RWPE1 (cell line): ENCODE measurements around the gene SLC30A9.

Experiments
- CTCF ChIA-PET: fragments of 350-600 bp; sonication (Branson Sonifier 250); formaldehyde crosslinking; extraction: SDS; loops from one replicate; lab custom pipeline; 2021; lab: Yijun Ruan, JAX
- POLR2A ChIA-PET: fragments of 400-600 bp; formaldehyde crosslinking; extraction: SDS; loops from one replicate; lab custom pipeline; 2020; ENCODE audit warnings: antibody characterized with exemption; ENCODE audit not compliant: low non-redundant PET; lab: Yijun Ruan, JAX
- DNase-seq: peaks from one replicate; pipeline ENCODE4 v3.0.0; 2012; ENCODE audit warnings: low spot score
- H3K27ac ChIP-seq: fragments of 450-650 bp; 2 replicates; pipeline ENCODE4 v1.5.1; 2017
- TF ChIP-seq, protein P1 (sequence below): fragments of 450-650 bp; conservative IDR thresholded peaks from 2 replicates; pipeline ENCODE4 v1.5.1; 2017; ENCODE audit warnings: low read depth, mild to moderate bottlenecking

The SLC30A9 gene

DNA sequence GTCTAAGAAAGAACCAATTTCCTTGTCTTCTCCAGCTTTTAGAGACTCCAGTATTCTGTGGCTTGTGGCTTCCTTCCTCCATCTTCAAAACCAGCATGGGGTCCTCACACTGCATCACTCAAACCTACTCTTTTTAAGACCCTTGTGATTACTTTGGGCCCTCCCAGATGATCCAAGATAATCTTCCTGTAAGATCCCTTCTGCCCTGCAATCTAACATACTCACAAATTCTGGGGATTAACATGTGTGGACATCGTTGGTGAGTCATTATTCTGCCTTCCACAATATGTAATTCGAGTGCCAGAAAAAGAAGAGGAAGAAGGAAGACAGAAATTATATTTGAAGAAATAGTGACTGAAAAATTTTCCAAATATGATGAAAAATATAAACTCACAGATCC, 114.2 kb downstream of the SLC30A9 start:
- ChIA-PET POLR2A (no interaction called here), CTCF (no interaction called here)
- peak; percentile 15 for DNase-seq

DNA sequence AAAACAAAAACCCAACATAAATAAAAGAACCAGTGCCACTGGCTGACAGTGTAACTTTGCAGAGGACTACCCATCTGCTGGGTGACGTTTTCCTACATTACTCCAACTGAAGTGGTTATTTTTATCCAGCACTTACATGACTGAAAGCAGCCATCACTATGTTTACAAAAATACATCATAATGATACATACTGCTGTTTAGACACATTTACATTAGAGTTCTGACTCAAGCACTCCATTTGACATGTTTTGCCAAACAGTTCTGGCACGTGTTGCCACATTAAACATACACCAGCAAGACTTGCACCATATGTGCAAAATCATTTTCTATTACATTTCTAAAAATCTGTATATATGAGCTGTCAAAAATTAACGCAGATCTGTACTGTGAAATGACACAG, 122.5 kb downstream of the SLC30A9 start:
- ChIA-PET CTCF (no interaction called here), POLR2A (no interaction called here)
- DNase-seq = no peak
- TF ChIP-seq, protein P1, sequence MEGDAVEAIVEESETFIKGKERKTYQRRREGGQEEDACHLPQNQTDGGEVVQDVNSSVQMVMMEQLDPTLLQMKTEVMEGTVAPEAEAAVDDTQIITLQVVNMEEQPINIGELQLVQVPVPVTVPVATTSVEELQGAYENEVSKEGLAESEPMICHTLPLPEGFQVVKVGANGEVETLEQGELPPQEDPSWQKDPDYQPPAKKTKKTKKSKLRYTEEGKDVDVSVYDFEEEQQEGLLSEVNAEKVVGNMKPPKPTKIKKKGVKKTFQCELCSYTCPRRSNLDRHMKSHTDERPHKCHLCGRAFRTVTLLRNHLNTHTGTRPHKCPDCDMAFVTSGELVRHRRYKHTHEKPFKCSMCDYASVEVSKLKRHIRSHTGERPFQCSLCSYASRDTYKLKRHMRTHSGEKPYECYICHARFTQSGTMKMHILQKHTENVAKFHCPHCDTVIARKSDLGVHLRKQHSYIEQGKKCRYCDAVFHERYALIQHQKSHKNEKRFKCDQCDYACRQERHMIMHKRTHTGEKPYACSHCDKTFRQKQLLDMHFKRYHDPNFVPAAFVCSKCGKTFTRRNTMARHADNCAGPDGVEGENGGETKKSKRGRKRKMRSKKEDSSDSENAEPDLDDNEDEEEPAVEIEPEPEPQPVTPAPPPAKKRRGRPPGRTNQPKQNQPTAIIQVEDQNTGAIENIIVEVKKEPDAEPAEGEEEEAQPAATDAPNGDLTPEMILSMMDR = no peak
- H3K27ac ChIP-seq = no peak overlapping the region

More for the DNA sequence above, 114.2 kb downstream of the SLC30A9 start:
- H3K27ac ChIP-seq = no peak overlapping the region
- TF ChIP-seq, protein P1 = no peak

DNA sequence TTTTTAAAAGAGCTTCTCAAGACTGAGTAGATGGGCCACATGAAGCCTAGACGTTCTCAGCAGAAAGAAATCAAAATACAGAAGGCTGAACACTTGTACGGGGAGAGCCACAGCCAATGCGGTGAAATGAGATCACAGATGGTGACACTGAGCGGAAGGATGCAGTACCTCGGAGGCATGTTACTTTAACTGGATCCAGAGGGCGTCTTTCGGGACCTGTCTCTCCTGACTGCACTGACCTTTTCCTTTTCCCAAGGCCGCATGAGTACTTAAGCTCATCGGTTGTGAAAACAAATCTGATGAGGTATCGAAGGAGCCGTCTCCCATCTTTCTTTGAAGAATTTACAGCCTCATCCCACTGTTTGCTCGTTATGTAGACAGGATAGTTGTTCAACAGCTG, 129.6 kb downstream of the SLC30A9 start:
- no peak overlapping the region for H3K27ac ChIP-seq
- ChIA-PET POLR2A (no interaction called here), CTCF (no interaction called here)
- TF ChIP-seq, protein P1 = no peak
- no peak for DNase-seq

DNA sequence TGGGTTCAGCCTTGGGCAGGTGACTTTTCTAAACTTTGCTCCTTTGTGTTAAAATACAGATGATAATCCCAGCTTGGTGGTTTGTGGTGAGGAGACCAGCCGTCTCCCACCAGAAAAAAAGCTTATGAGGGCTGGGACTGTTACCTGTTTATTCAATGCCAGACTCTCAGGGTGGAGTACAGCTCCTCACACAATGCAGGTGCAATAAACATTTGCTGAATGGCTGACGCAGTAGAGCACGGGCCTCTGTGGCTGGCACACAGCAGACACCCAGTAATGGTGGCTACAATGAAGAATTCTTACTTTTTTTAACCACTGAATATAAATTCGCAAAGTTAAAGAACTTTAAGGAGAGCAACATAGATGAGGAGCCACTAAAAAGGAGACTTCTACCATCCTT, 131.9 kb downstream of the SLC30A9 start:
- H3K27ac ChIP-seq = no peak overlapping the region
- TF ChIP-seq, protein P1 = no peak
- DNase-seq = no peak
- ChIA-PET POLR2A (no interaction called here), CTCF (interaction anchor here (0.6 kb wide), 1 partner anchor 583 kb away, joined by 5 read pairs; no protein-coding TSS in a partner anchor)

DNA sequence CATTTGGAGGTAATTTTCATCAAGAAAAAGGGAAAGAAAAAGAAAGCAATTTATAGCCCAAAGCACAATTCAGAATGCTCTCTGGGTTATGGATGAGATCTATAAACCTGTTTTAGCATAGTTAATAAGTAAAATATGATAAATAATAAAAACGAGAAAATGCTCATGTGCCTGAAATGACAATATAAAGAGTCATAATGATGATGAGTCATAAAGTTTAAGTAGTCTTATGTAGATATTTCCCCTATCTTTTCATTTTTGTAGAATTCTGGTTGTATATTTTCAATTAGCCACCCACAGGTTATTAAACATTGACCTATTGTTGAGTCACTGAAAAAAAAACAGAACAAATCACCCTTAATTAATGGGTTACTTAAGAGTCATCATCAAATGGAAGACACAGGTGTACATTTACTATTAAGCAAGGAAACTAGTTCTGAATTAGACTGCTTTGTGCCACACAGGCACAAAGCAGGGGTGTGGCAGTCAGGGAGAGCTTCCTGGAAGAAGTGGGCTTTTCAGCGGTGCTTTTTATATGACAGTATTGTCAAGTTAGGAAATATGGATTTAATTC, 132.8 kb downstream of the SLC30A9 start:
- TF ChIP-seq, protein P1 = no peak
- CTCF ChIA-PET = interaction anchor here (0.6 kb wide), 1 partner anchor 582 kb away, joined by 5 read pairs; no protein-coding TSS in a partner anchor
- no peak overlapping the region for H3K27ac ChIP-seq
- POLR2A ChIA-PET = no interaction called here
- DNase-seq = no peak

DNA sequence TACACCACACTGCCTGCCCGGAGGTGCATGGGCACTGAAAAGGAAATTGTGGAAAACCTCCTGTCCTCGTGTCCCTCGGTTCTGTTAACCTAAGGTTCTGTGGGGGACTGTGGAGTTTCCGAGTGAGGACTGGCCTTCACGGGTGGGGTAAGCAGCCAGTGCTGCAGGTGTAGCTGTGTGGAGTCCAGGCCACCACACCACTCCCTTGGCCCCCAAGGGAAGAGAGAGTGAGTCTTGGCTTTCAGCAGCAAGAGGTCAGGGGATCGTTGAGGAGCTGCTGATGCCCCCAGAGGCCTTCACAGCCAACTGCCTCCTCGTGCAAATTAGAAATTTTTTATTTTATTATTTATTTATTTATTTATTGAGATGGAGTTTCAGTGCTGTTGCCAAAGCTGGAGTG, 141.8 kb downstream of the SLC30A9 start:
- CTCF ChIA-PET = interaction anchor here (0.6 to 0.8 kb wide), 2 partner anchors 135 to 470 kb away, joined by 3 read pairs; no protein-coding TSS in a partner anchor
- TF ChIP-seq, protein P1 = no peak
- POLR2A ChIA-PET = no interaction called here
- no peak overlapping the region for H3K27ac ChIP-seq
- DNase-seq = no peak
